Heart left ventricle (tissue), 16 donors: ENCODE data around the gene CLECL1. TPM values are rescaled to one million over a fixed set of nuclear protein-coding genes. Genes with fewer than 3 reads are reported as not detected.
A peak's percentile ranks its signal among the peaks of the same experiment; 100 is the strongest.

Experiments
- ATAC-seq, 4 donors: fragments of 200-7000 bp; cut with Tn5 transposase; one replicate each; pipeline ENCODE4 v1.9.1; 2020 to 2022; ENCODE audit warnings: moderate library complexity in 4 of 4, mild to moderate bottlenecking in 3 of 4, moderate number of reproducible peaks in 1 of 4
- DNase-seq, 5 donors: peaks; one replicate each; pipeline ENCODE4 v3.0.0-alpha.2; 2020
- H3K27ac ChIP-seq, 12 donors: fragments of 200-600 bp; sonication (generic) in 4 of 12; one replicate each; pipeline versions ENCODE4 v1.5.0 to v1.8.0; 2016 to 2022; ENCODE audit warnings: mild to moderate bottlenecking in 2 of 12
- H3K27me3 ChIP-seq, 9 donors: fragments of 200-600 bp; sonication (generic) in 2 of 9; one replicate each; pipeline versions ENCODE4 v1.5.1 to v1.8.0; 2016 to 2022; ENCODE audit warnings: mild to moderate bottlenecking in 3 of 9
- H3K36me3 ChIP-seq, 9 donors: fragments of 200-600 bp; sonication (generic) in 2 of 9; one replicate each; pipeline versions ENCODE4 v1.5.0 to v1.8.0; 2018 to 2022; ENCODE audit warnings: mild to moderate bottlenecking in 2 of 9
- H3K4me1 ChIP-seq, 12 donors: fragments of 200-600 bp; sonication (generic) in 4 of 12; one replicate each; pipeline versions ENCODE4 v1.5.0 to v1.8.0; 2016 to 2022; ENCODE audit warnings: mild to moderate bottlenecking in 3 of 12
- H3K4me3 ChIP-seq, 12 donors: fragments of 200-600 bp; sonication (generic) in 4 of 12; one replicate each; pipeline versions ENCODE4 v1.5.0 to v1.8.0; 2017 to 2022; ENCODE audit warnings: mild to moderate bottlenecking in 9 of 12, moderate library complexity in 4 of 12
- H3K9me3 ChIP-seq, 12 donors: fragments of 200-600 bp; sonication (generic) in 4 of 12; one replicate each; pipeline versions ENCODE4 v1.5.0 to v1.8.0; 2016 to 2022; ENCODE audit warnings: mild to moderate bottlenecking in 1 of 12
- CTCF ChIP-seq, 12 donors: fragments of 200-600 bp; sonication (generic) in 4 of 12; IDR thresholded peaks; one replicate each; pipeline versions ENCODE4 v1.5.0 to v1.8.0; 2018 to 2022; ENCODE audit warnings: antibody characterized with exemption in 12 of 12, mild to moderate bottlenecking in 5 of 12
- POLR2A ChIP-seq, 2 donors: fragments of 450-650 bp; IDR thresholded peaks; one replicate each; pipeline ENCODE4 v1.6.1; 2017; ENCODE audit warnings: antibody characterized with exemption in 2 of 2, mild to moderate bottlenecking in 2 of 2, moderate library complexity in 2 of 2
- WGBS, 4 donors: extraction: QIAGEN DNeasy Blood & Tissue Kit in 2 of 4; methylation state at CpG; one replicate each; pipeline versions ENCODE4 v1.1.5 to v1.1.7; 2013 to 2018; 5-methylcytosine and 5-hydroxymethylcytosine counted together
- intact Hi-C, 10 donors: fragments of 100-400 bp; cut with DNase I; formaldehyde crosslinking; loops; one replicate each; pipeline versions ENCODE4 v1.11.1 to v1.14.2; 2022
- polyA plus RNA-seq, 2 donors: library from polyadenylated mRNA; stranded (reverse); fragments of 200-250 nt; gene quantifications; one replicate each; pipeline ENCODE4 v1.2.3, GENCODE V29; 2013
- total RNA-seq, 9 donors: library from RNA; depleted of rRNA in 2 of 9; stranded (reverse); fragments of >200 nt in 2 of 9; fragmentation: NEBNext Ultra II Directional in 3 of 9; extraction: Animal tissue kit (Norgen Biotek cat#: 25700) in 3 of 9; gene quantifications; one replicate each; pipeline versions ENCODE4 v1.1.0 to v1.2.4, GENCODE V29; 2016 to 2023
- donor health status: ischemic (EF 13 %, LVEDD 7.1; RV severe dilation, severe dysfunction).
- donor health status: healthy with polysubstance abuse.
- donor health status: DM: no; HTN: yes; CAD: no.
- donor health status: DM: no; HTN: no; CAD: no.
- donor health status: ischemic (EF 25% LVEDD 6.9; RV normal size, moderate dysfunction).
- donor health status: ischemic (EF 25% LVEDD 5.7; RV mildly dilated, moderate dysfunction).
- donor health status: healthy.
- donor health status: DM: yes; HTN: yes; CAD: no.
- donor health status: ischemic (EF 35%, LVEDD 5.7; RV mildly dilated, moderate dysfunction).
- donor health status: nonischemic (EF 11% LVEDD 7.7; RV severe dilation, severe dysfunction).
- donor health status: DM: yes; HTN: yes; CAD: no.
- donor health status: PGD.
- donor health status: ischemic (EF 29% LVEDD 5.4; RV normal size, mild dysfunction).
- donor health status: nonischemic (EF 23%, LVEDD 6.1; RV moderate dilation, normal function).

The CLECL1 gene
- total and polyA plus RNA-seq, 11 donors, result 0.93 to 4.6 TPM; not detected in 9

GRCh38 chr12:9735601-9736000 lies 2.7 kb upstream of the CLECL1 start:
- DNase-seq (no peak), ATAC-seq (no peak)
- Histone ChIP-seq H3K27ac (peak overlapping the region in 1 of 12 donors; percentile 21), H3K4me3 (no peak overlapping the region), H3K36me3 (no peaks in the 10 kb centered on the region), H3K4me1 (peaks cover 0 to 38% (median 5%) of the 10 kb centered on the region in 12 donors), H3K9me3 (no peaks in the 10 kb centered on the region), H3K27me3 (no peaks in the 10 kb centered on the region)
- TF ChIP-seq POLR2A (IDR thresholded peaks at IDR 0.05) (no peak), CTCF (IDR thresholded peaks at IDR 0.05) (no peak)
- intact Hi-C loops, result no loop called here
- WGBS, 4 donors, result 90 to 92% (median 91%) methylated on average over 3 of the region's 3 CpGs

DNA sequence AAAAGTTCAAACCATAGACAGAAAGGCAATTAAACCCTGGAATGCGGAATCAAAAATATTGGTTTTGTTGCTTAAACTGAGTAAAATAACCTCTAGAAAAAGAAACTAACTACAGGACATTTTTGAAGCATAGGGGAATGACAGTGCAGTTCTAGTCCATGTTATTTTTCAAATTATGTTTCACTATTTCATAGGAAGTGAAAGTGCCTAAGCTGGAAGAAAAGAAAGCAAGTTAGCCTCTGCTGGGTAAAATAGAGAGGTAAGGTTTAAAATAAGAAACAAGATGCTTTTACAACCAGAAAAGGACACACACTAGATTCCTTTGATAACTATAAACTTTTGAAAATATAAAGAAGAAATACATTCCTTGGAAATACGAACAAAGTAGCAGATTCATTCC lies 1.1 kb downstream of the CLECL1 start:
- H3K27ac ChIP-seq, result peak overlapping the region in 3 of 12 donors; percentile 11 to 88 (median 17)
- H3K4me3 ChIP-seq, result peak overlapping the region in 1 of 12 donors; percentile 50
- no peaks in the 10 kb centered on the region for H3K9me3 ChIP-seq
- no peaks in the 10 kb centered on the region for H3K27me3 ChIP-seq
- no peak for ATAC-seq
- DNase-seq, result no peak
- H3K4me1 ChIP-seq, result peaks cover 0 to 23% (median 0%) of the 10 kb centered on the region in 12 donors
- intact Hi-C loops, result no loop called here
- no peaks in the 10 kb centered on the region for H3K36me3 ChIP-seq
- TF ChIP-seq CTCF (IDR thresholded peaks at IDR 0.05) (no peak), POLR2A (IDR thresholded peaks at IDR 0.05) (no peak)
- 87 to 91% (median 89%) methylated on average over 2 of the region's 2 CpGs for WGBS, 4 donors

DNA sequence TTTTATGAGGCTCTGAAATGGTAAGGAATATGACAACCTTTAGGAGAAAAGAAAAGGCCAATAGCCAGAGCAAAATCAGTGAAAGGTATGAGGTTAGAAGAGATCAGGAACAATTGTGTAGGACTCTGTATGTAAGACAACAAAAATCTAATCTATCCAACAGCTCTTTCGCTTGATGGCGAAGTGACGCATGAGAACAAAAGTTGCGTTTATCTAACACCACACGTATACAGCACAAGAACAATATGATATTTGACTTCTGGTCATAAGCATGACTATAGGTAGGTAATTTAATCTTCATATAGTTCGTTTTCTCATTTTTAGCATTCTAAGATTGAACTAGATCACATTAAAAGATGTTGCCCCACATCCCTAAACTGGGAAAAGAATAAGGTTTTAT lies 1.5 kb downstream of the CLECL1 start:
- Histone ChIP-seq H3K4me3 (peak overlapping the region in 1 of 12 donors; percentile 50), H3K27ac (peak overlapping the region in 3 of 12 donors; percentile 11 to 88 (median 17))
- 75 to 77% (median 76%) methylated on average over 6 of the region's 6 CpGs for WGBS, 4 donors

GRCh38 chr12:9730591-9730990 lies 2.3 kb downstream of the CLECL1 start:
- Histone ChIP-seq H3K4me1 (peaks cover 0 to 12% (median 0%) of the 10 kb centered on the region in 12 donors), H3K9me3 (no peaks in the 10 kb centered on the region), H3K27ac (peak overlapping the region in 1 of 12 donors; percentile 88), H3K36me3 (no peaks in the 10 kb centered on the region), H3K27me3 (no peaks in the 10 kb centered on the region), H3K4me3 (peak overlapping the region in 1 of 12 donors; percentile 50)
- ATAC-seq, result no peak
- 77 to 84% (median 81%) methylated on average over 6 of the region's 6 CpGs for WGBS, 4 donors
- no peak for TF ChIP-seq CTCF (IDR thresholded peaks at IDR 0.05)
- no peak for TF ChIP-seq POLR2A (IDR thresholded peaks at IDR 0.05)
- no peak for DNase-seq
- intact Hi-C loops, result no loop called here

More for the DNA sequence above, 1.5 kb downstream of the CLECL1 start:
- TF ChIP-seq CTCF (IDR thresholded peaks at IDR 0.05) (no peak), POLR2A (IDR thresholded peaks at IDR 0.05) (no peak)
- H3K27me3 ChIP-seq, result no peaks in the 10 kb centered on the region
- intact Hi-C loops, result no loop called here
- H3K9me3 ChIP-seq, result no peaks in the 10 kb centered on the region
- H3K36me3 ChIP-seq, result no peaks in the 10 kb centered on the region
- H3K4me1 ChIP-seq, result peaks cover 0 to 19% (median 0%) of the 10 kb centered on the region in 12 donors
- DNase-seq, result no peak
- ATAC-seq, result no peak
